H1 (cell line): ENCODE data around the gene NMU.

Experiments used
- CEBPB ChIP-seq: IDR thresholded peaks from 2 replicates; pipeline ENCODE4 v1.6.1; 2012; ENCODE audit warnings: low read depth, low read length
- CHD1 ChIP-seq: IDR thresholded peaks from 2 replicates; pipeline ENCODE4 v1.6.1; 2012; ENCODE audit warnings: low read depth, low read length, improper control_type of control experiment
- CTCF ChIP-seq, 3 experiments: IDR thresholded peaks; 1 replicate in 2 of 3; 2 replicates in 1 of 3; pipeline versions ENCODE4 v1.5.1 to v1.6.1; 2011; ENCODE audit warnings: low read length in 3 of 3, mild to moderate bottlenecking in 3 of 3, inconsistent platforms in 2 of 3, low read depth in 1 of 3, moderate library complexity in 1 of 3; ENCODE audit not compliant: insufficient read depth in 1 of 3; ENCODE audit errors: control extremely low read depth in 1 of 3
- JUN ChIP-seq: IDR thresholded peaks from 2 replicates; pipeline ENCODE4 v1.6.1; 2011; ENCODE audit warnings: low read depth, mild to moderate bottlenecking, improper control_type of control experiment, low read length
- JUND ChIP-seq: IDR thresholded peaks from 2 replicates; pipeline ENCODE4 v1.6.1; 2011; ENCODE audit warnings: mild to moderate bottlenecking, improper control_type of control experiment, low read length
- MAFK ChIP-seq: IDR thresholded peaks from 2 replicates; pipeline ENCODE4 v1.6.1; 2012; ENCODE audit warnings: low read depth, mild to moderate bottlenecking, improper control_type of control experiment, low read length
- MAX ChIP-seq: IDR thresholded peaks from 2 replicates; pipeline ENCODE4 v1.6.1; 2012; ENCODE audit warnings: inconsistent platforms
- POLR2A ChIP-seq, 2 experiments: IDR thresholded peaks; 1 replicate in 1 of 2; 2 replicates in 1 of 2; pipeline ENCODE4 v1.6.1; 2011; ENCODE audit warnings: low read depth in 2 of 2, low read length in 2 of 2, mild to moderate bottlenecking in 2 of 2; ENCODE audit errors: control extremely low read depth in 1 of 2
- POLR2AphosphoS5 ChIP-seq: IDR thresholded peaks from 2 replicates; pipeline ENCODE4 v1.6.1; 2011; ENCODE audit warnings: low read depth, low read length
- RAD21 ChIP-seq, 2 experiments: IDR thresholded peaks in 1 of 2; conservative IDR thresholded peaks in 1 of 2; 2 replicates each; pipeline ENCODE4 v1.6.1; 2011; ENCODE audit warnings: low read depth in 2 of 2, low read length in 2 of 2, improper control_type of control experiment in 1 of 2, inconsistent platforms in 1 of 2, mild to moderate bottlenecking in 1 of 2, moderate library complexity in 1 of 2
- RFX5 ChIP-seq: IDR thresholded peaks from 2 replicates; pipeline ENCODE4 v1.6.1; 2011; ENCODE audit warnings: low read depth, low read length, improper control_type of control experiment, borderline replicate concordance
- SUZ12 ChIP-seq: fragments of 200-600 bp; sonication (generic); IDR thresholded peaks from 2 replicates; pipeline ENCODE4 v1.6.1; 2012; ENCODE audit warnings: mild to moderate bottlenecking, inconsistent platforms, low read length, moderate library complexity, mixed read lengths
- TEAD4 ChIP-seq: IDR thresholded peaks from 2 replicates; pipeline ENCODE4 v1.6.1; 2012; ENCODE audit warnings: low read depth, low read length, inconsistent platforms, mixed read lengths

GRCh38 chr4:55545641-55546505, 90.2 kb downstream of the NMU start:
- TF ChIP-seq CTCF (IDR thresholded peaks at IDR 0.05; ENCODE audit: control extremely low read depth in 1 of 3, insufficient read depth in 1 of 3, low read depth in 1 of 3, low read length in 3 of 3): no peak
- peak in 1 of 2 experiments; percentile 33; a peak in 2 of 3 replicates for TF ChIP-seq POLR2A (IDR thresholded peaks at IDR 0.05; ENCODE audit: control extremely low read depth in 1 of 2, low read depth in 2 of 2, low read length in 2 of 2)
- no peak for TF ChIP-seq MAFK
- TF ChIP-seq RFX5: no peak
- peak; percentile 33; the same call in 1 of the 2 replicates for TF ChIP-seq MAX
- TF ChIP-seq JUN: no peak
- TF ChIP-seq JUND: no peak
- 0 out of 2 replicates have a peak, but pooled peaks have one; percentile 10 for TF ChIP-seq TEAD4
- TF ChIP-seq POLR2AphosphoS5: no peak
- TF ChIP-seq RAD21 (IDR thresholded peaks at IDR 0.05 in 1 of 2, conservative IDR thresholded peaks at IDR 0.05 in 1 of 2; ENCODE audit: low read depth in 2 of 2, low read length in 2 of 2): no peak
- no peak for TF ChIP-seq SUZ12
- TF ChIP-seq CEBPB: no peak
- TF ChIP-seq CHD1: no peak
